Astrocyte (in vitro differentiated cells and primary cell): Measurements from ENCODE around the gene TTC24. TPM values are rescaled to one million over a fixed set of nuclear protein-coding genes. Genes with fewer than 3 reads are reported as not detected.

Experiments
- DNase-seq: peaks from one replicate; pipeline ENCODE4 v3.0.0-alpha.2; 2010; ENCODE audit warnings: low read depth
- FAIRE-seq: peaks from 2 replicates; lab custom pipeline; 2011; peaks lifted over from hg19 to GRCh38; lab: Jason Lieb, UNC
- H2AFZ ChIP-seq: 2 replicates; pipeline ENCODE4 v1.6.0; 2012; ENCODE audit warnings: low read depth, low read length, inconsistent platforms
- H3K27ac ChIP-seq: 2 replicates; pipeline ENCODE4 v1.5.1; 2011; ENCODE audit warnings: low read depth, low read length, inconsistent platforms
- H3K27me3 ChIP-seq: 2 replicates; pipeline ENCODE4 v1.6.0; 2011; ENCODE audit warnings: low read length, inconsistent platforms; ENCODE audit not compliant: insufficient read depth
- H3K36me3 ChIP-seq: 2 replicates; pipeline ENCODE4 v1.5.1; 2011; ENCODE audit warnings: low read length, inconsistent platforms; ENCODE audit not compliant: insufficient read depth
- H3K4me1 ChIP-seq: 2 replicates; pipeline ENCODE4 v1.5.1; 2011; ENCODE audit warnings: low read length, inconsistent platforms; ENCODE audit not compliant: insufficient read depth
- H3K4me2 ChIP-seq: 2 replicates; pipeline ENCODE4 v1.6.0; 2012; ENCODE audit warnings: low read length, inconsistent platforms
- H3K4me3 ChIP-seq: 2 replicates; pipeline ENCODE4 v1.5.1; 2011; ENCODE audit warnings: low read depth, mild to moderate bottlenecking, low read length, inconsistent platforms; ENCODE audit not compliant: insufficient read depth
- H3K79me2 ChIP-seq: 2 replicates; pipeline ENCODE4 v1.6.0; 2012; ENCODE audit warnings: mild to moderate bottlenecking, low read length, inconsistent platforms; ENCODE audit not compliant: insufficient read depth
- H3K9ac ChIP-seq: 2 replicates; pipeline ENCODE4 v1.6.0; 2012; ENCODE audit warnings: mild to moderate bottlenecking, low read length, inconsistent platforms
- H3K9me3 ChIP-seq: 2 replicates; pipeline ENCODE4 v1.5.1; 2012; ENCODE audit warnings: low read depth, mild to moderate bottlenecking, low read length, inconsistent platforms; ENCODE audit not compliant: insufficient read depth
- H4K20me1 ChIP-seq: 2 replicates; pipeline ENCODE4 v1.6.0; 2012; ENCODE audit warnings: low read length, inconsistent platforms; ENCODE audit not compliant: insufficient read depth
- H3K27ac Mint-ChIP-seq: one replicate; pipeline ENCODE4 v1.8.0; 2021; ENCODE audit warnings: mild to moderate bottlenecking, mixed read lengths; ENCODE audit not compliant: unreplicated experiment
- H3K27me3 Mint-ChIP-seq: one replicate; pipeline ENCODE4 v1.8.0; 2021; ENCODE audit warnings: low read depth, mixed read lengths; ENCODE audit not compliant: unreplicated experiment
- H3K36me3 Mint-ChIP-seq: one replicate; pipeline ENCODE4 v1.8.0; 2021; ENCODE audit warnings: low read depth, mixed read lengths; ENCODE audit not compliant: unreplicated experiment
- H3K4me1 Mint-ChIP-seq: one replicate; pipeline ENCODE4 v1.8.0; 2021; ENCODE audit warnings: low read depth, mixed read lengths; ENCODE audit not compliant: unreplicated experiment
- H3K4me3 Mint-ChIP-seq: one replicate; pipeline ENCODE4 v1.8.0; 2021; ENCODE audit warnings: mild to moderate bottlenecking, moderate library complexity, mixed read lengths; ENCODE audit not compliant: unreplicated experiment
- H3K9me3 Mint-ChIP-seq: one replicate; pipeline ENCODE4 v1.8.0; 2021; ENCODE audit warnings: mild to moderate bottlenecking, mixed read lengths; ENCODE audit not compliant: unreplicated experiment
- EZH2 ChIP-seq: IDR thresholded peaks from 2 replicates; pipeline ENCODE4 v1.6.1; 2012; ENCODE audit warnings: mild to moderate bottlenecking, low read length, inconsistent platforms; ENCODE audit not compliant: insufficient read depth
- total RNA-seq: library from RNA; stranded (reverse); gene quantifications from 2 replicates; pipeline ENCODE4 v1.2.1, GENCODE V29; 2021
- TF ChIP-seq, protein P1 (sequence below): IDR thresholded peaks from 2 replicates; pipeline ENCODE4 v1.5.1; 2011; ENCODE audit warnings: low read depth, mild to moderate bottlenecking, inconsistent platforms, low read length, moderate library complexity; ENCODE audit not compliant: insufficient read depth

The TTC24 gene
- total RNA-seq, 1 donor from 2014 or later = not detected

- Histone ChIP-seq H3K79me2 (no peaks in the 10 kb centered on the region), H2AFZ (no peak overlapping the region), H3K36me3 (peaks cover 22% of the 10 kb centered on the region), H3K27me3 (no peaks in the 10 kb centered on the region), H3K4me2 (no peak overlapping the region), H3K4me1 (no peaks in the 10 kb centered on the region), H4K20me1 (no peaks in the 10 kb centered on the region), H3K9ac (no peak overlapping the region), H3K27ac (no peak overlapping the region), H3K9me3 (no peaks in the 10 kb centered on the region), H3K4me3 (no peak overlapping the region)
- TF ChIP-seq, protein P1, sequence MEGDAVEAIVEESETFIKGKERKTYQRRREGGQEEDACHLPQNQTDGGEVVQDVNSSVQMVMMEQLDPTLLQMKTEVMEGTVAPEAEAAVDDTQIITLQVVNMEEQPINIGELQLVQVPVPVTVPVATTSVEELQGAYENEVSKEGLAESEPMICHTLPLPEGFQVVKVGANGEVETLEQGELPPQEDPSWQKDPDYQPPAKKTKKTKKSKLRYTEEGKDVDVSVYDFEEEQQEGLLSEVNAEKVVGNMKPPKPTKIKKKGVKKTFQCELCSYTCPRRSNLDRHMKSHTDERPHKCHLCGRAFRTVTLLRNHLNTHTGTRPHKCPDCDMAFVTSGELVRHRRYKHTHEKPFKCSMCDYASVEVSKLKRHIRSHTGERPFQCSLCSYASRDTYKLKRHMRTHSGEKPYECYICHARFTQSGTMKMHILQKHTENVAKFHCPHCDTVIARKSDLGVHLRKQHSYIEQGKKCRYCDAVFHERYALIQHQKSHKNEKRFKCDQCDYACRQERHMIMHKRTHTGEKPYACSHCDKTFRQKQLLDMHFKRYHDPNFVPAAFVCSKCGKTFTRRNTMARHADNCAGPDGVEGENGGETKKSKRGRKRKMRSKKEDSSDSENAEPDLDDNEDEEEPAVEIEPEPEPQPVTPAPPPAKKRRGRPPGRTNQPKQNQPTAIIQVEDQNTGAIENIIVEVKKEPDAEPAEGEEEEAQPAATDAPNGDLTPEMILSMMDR = no peak
- TF ChIP-seq EZH2 = no peak
- Mint-ChIP-seq H3K9me3 (no peaks in the 10 kb centered on the region), H3K4me3 (no peak overlapping the region), H3K36me3 (no peaks in the 10 kb centered on the region), H3K27ac (no peak overlapping the region), H3K4me1 (peaks cover 3% of the 10 kb centered on the region), H3K27me3 (peaks cover 3% of the 10 kb centered on the region)
- FAIRE-seq (no peak), DNase-seq (no peak)
Observed at GRCh38 chr1:156549831-156550230, 29.7 kb upstream of the TTC24 start.

GRCh38 chr1:156550346-156550745, 29.2 kb upstream of the TTC24 start:
- Histone ChIP-seq H3K36me3 (peaks cover 20% of the 10 kb centered on the region), H4K20me1 (no peaks in the 10 kb centered on the region), H3K27me3 (no peaks in the 10 kb centered on the region), H3K4me1 (no peaks in the 10 kb centered on the region), H3K27ac (no peak overlapping the region), H3K4me2 (no peak overlapping the region), H3K79me2 (no peaks in the 10 kb centered on the region), H3K4me3 (no peak overlapping the region), H3K9me3 (no peaks in the 10 kb centered on the region), H2AFZ (no peak overlapping the region), H3K9ac (no peak overlapping the region)
- H3K36me3 Mint-ChIP-seq = no peaks in the 10 kb centered on the region
- TF ChIP-seq EZH2 = no peak
- TF ChIP-seq, protein P1 = no peak
- no peak overlapping the region for H3K4me3 Mint-ChIP-seq
- H3K27ac Mint-ChIP-seq = no peak overlapping the region
- peaks cover 3% of the 10 kb centered on the region for H3K4me1 Mint-ChIP-seq
- peaks cover 3% of the 10 kb centered on the region for H3K27me3 Mint-ChIP-seq
- no peak for DNase-seq
- H3K9me3 Mint-ChIP-seq = no peaks in the 10 kb centered on the region
- FAIRE-seq = no peak

GRCh38 chr1:156551066-156551643, 28.4 kb upstream of the TTC24 start:
- no peak overlapping the region for H3K9ac ChIP-seq
- no peaks in the 10 kb centered on the region for H3K79me2 ChIP-seq
- no peaks in the 10 kb centered on the region for H3K27me3 ChIP-seq
- Mint-ChIP-seq H3K27ac (no peak overlapping the region), H3K4me3 (no peak overlapping the region), H3K4me1 (peaks cover 3% of the 10 kb centered on the region), H3K36me3 (no peaks in the 10 kb centered on the region), H3K9me3 (no peaks in the 10 kb centered on the region), H3K27me3 (peaks cover 3% of the 10 kb centered on the region)
- no peaks in the 10 kb centered on the region for H3K9me3 ChIP-seq
- no peak for FAIRE-seq
- DNase-seq = no peak
- no peak for TF ChIP-seq EZH2
- TF ChIP-seq, protein P1 = no peak
- H3K27ac ChIP-seq = no peak overlapping the region
- H3K36me3 ChIP-seq = peaks cover 23% of the 10 kb centered on the region
- no peak overlapping the region for H3K4me2 ChIP-seq
- H4K20me1 ChIP-seq = no peaks in the 10 kb centered on the region
- H3K4me3 ChIP-seq = no peak overlapping the region
- no peak overlapping the region for H2AFZ ChIP-seq
- no peaks in the 10 kb centered on the region for H3K4me1 ChIP-seq
